ENCODE measurements around the gene KDR.

Gene KDR

GRCh38 chr4:55079451-55080173, 45.8 kb downstream of the KDR start:
- DNase-seq (ENCODE audit: low read depth), result no peak

DNA sequence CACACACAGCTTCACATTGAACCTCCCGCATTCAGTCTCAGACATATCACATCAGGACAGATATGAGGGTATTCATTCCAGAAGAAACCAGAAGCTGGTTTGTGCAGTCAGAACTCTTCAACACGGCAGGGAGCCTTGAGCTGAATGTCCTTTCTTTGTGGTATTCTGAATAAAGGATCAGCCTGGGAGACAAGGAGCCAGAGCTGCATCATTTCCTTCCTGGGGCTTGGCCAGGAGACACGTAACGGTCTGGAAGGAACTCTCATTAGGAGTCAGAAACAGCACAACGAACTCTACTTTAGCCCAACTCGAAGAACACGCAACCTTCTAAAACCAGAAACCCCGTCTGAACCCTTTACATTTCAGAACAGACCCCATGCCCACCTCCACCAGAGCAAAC, 46.4 kb downstream of the KDR start:
- DNase-seq (ENCODE audit: low read depth), result peak; percentile 64

GRCh38 chr4:55077577-55077976, 47.8 kb downstream of the KDR start:
- no peak for DNase-seq (ENCODE audit: low read depth)

DNA sequence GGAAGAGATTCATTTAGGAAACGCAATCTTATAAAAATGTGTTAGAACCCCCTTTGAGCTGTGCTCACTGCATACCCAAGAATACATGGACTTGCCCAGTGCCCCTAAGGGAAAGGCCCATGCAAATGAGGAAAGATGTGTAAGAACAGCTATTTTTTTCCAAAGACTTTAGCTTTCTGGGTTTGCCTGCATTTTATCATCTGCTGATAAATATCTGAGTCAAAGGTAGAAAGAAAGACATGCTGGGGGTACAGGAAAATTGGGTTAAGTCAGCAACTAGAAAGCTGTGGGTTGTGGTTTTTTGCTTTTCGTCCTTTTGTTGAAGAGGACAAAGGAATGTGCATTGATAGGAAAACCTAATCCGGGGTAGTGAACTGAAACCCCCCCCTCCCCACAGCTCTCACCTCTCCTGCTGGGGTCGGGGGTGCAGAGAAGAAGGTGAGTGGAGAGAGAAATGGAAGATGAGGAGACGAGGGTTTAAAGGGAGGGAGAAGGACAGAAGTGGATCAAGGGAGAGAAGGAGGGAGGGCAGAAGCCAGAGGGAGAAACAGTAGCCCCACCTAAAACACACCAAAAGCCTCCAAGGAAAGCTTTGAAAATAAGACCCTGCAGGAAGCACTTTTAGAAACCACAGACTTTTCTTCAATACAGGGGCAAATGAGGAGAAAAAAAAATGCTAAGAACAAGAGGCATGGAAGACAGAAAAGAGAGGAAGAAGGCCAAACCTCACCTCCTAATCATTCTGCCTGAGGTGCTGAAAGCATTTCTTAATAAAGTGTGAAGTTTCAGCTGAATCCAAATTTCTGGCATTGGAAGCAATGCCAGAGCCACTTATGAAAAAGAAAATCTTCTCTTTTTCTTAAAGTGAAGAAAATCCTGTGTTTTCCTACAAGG, 49.3 kb downstream of the KDR start:
- no peak for DNase-seq (ENCODE audit: low read depth)

- no peak for DNase-seq (ENCODE audit: low read depth)
Measured at GRCh38 chr4:55075376-55075775, 50.0 kb downstream of the KDR start.

DNA sequence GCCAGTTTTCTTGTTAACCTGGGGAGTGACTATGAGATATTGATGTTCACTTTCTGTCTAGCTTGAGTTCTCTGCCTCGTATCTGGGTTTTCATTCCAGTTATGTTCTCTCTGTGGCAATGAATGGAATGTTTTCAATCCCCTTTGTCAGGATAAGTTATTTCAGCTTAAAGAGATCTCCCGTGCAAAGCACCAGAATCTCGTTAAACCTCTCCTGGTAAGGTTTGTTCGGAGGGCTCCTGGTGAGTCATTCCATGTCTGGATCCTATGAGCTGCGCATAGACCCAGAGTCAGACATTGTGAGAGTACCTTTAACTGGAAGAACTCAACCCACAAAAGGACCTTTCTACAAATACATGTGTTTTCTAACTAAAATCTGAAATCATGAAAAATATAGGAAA, 51.0 kb downstream of the KDR start:
- no peak for DNase-seq (ENCODE audit: low read depth)

DNA sequence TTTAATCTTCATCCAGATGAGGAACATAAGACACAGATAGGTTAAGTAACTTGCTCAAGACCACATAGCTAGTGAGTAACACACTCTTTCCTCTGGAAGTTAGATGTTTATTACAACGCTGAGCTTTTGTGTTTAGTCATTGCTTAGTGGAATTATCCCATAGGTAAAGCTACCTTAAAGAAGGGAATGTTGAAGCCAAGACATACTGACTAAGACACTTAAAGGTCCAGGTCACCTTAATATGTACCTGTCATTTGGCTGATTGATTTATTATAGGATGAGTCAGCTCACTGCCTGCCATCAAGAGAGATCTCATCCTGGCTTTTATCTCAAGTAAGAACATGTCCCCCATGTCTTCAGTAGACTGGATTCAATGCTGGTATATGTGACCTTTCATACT, 53.4 kb downstream of the KDR start:
- no peak for DNase-seq (ENCODE audit: low read depth)

- DNase-seq (ENCODE audit: low read depth), result no peak
Measured at GRCh38 chr4:55069248-55069647, 56.1 kb downstream of the KDR start.

DNA sequence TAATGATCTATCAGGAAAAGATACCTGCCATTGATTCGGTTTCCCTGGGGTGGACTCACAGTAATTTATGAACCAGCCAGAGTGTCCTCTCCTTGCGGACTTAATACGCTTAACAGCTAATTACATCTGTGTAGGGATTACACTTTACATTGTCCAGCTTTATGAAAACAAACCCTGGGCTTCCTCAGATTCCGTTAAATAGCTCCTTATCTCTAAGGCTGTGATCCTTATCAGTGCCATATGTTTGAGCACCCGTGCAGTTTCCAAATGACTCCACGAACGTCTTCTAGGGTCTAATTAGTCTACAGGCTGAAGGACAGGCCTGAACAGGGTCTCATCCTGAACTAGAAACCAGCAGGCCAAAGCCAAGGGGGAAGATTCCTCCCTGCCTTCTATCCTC, 56.9 kb downstream of the KDR start:
- no peak for DNase-seq (ENCODE audit: low read depth)

GRCh38 chr4:55066018-55066417, 59.4 kb downstream of the KDR start:
- no peak for DNase-seq (ENCODE audit: low read depth)

DNA sequence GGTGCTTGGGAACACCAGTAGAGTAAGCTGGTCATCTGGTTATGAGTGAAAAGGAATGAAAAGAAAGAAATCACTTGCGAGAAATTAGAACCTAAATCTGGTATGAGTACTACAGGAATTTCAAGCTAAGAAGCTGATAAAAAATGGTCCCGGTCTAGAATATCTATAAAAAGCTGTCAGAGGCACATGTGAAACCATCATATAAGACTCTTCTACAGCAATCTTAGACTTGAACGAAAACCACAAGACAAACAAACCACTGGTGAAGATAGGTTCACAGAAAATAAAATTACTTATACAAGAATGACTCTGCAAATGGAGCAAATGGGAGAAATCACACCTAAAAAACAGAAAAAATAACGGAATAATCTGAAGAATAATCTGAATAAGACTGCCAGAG, 69.9 kb downstream of the KDR start:
- DNase-seq (ENCODE audit: low read depth), result no peak

- DNase-seq (ENCODE audit: low read depth), result no peak
Measured at GRCh38 chr4:55051532-55051931, 73.9 kb downstream of the KDR start.

GRCh38 chr4:55050418-55050950, 74.9 kb downstream of the KDR start:
- DNase-seq (ENCODE audit: low read depth), result no peak

DNA sequence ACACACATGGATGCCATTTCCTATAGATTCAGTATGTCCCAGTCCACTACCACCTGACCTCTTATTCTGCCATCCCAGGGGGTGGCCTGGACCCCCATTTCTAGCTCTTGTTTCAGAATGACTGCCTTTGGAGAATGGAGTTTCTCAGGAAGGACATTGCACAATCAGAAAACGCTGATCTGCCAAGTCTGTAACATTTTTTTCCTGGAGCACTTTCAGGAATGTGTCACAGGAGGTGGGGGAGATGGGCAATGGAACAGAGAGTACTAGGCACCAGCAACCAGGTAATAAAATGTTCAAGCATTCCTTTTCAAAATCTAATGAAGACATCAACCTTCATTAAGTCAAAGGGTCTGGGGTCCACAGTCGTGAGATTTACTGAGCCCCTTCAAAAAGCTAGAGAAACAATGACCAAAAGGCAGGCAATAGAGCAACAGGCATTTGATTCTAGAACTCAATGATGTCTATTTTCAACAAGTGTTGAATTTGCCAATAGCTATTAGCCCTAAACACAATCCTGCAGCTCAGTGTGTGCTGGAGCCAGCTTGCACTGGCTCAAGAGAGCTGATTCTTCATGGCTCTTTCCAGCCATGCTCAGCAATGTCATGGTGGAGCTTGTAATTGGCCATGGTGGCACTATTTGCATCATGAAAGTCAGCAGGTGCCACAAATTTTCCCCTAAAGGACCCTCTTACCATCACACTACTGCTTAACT, 87.1 kb downstream of the KDR start:
- no peak for DNase-seq (ENCODE audit: low read depth)

DNA sequence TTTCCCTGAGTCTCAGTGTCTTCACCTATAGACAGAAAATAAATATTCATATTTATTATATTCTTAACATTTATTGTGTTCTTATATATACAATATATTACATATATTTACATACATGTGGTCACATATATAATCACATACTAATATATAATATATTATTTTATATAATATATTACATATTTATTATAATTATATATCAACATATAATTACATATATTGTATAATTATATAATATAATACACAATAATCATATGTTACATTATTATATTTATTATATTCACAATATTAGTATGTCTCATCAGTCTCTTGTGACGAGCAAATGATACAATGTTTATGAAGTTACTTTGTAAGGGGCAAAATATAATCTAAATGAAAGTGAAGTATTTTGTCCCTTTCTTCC, 87.7 kb downstream of the KDR start:
- no peak for DNase-seq (ENCODE audit: low read depth)

DNA sequence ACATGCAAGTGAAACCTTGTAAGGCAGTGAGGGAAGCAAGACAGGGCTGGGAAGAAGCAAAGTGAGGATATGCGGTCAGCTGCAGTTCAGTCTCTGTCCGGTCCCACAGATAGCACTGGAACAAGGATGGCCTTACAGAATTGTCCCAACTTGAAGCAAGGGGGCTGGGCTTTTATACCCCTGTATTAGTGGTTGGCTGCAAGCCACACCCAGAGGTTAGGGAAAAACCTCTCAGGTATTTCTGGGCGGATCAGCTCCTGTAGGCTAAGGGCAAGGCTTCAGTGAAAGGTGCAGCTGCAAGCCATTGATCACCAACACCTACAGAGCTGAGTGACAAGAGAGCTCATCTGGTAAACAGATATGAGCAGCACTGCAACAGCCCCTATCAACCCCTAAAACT, 89.0 kb downstream of the KDR start:
- DNase-seq (ENCODE audit: low read depth), result no peak

DNA sequence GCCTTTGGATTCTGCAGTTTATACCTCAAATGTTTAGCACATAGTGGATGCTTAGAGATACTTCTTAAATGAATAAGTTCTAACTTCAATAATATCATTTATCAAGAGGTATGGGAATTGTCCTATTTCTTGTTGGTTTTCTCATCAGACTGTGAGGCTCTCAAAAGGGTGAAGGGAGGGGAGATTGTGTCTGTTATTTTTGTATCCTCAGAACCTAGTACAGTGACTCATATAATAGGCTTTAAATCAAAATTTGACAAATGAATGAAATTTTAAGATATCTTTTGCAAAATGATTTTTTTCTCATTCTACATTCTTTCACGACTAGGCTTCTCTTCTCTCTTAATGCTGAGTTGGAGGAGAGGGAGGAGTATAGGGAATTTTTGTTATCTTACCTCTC, 89.5 kb downstream of the KDR start:
- DNase-seq (ENCODE audit: low read depth), result no peak

DNA sequence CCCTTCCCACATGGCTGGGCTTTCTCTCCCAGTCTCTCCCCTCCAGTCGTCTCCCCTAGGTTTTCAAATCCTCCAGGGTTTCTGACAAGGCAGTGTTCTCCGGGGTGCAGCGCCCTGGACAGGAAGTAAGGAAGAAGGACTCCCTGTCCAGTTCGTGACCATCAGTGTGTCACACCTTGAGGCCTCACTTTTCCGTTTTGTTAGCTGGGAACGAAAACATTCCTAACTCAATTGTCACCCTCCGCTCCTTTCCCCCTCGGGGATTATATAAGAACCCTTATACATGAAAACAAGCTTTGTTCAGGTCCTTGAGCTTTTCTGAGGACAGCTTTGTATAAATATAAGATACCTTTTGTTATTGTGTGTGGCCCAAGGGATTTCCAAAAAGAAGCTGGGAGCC, 92.1 kb downstream of the KDR start:
- DNase-seq (ENCODE audit: low read depth), result no peak

DNA sequence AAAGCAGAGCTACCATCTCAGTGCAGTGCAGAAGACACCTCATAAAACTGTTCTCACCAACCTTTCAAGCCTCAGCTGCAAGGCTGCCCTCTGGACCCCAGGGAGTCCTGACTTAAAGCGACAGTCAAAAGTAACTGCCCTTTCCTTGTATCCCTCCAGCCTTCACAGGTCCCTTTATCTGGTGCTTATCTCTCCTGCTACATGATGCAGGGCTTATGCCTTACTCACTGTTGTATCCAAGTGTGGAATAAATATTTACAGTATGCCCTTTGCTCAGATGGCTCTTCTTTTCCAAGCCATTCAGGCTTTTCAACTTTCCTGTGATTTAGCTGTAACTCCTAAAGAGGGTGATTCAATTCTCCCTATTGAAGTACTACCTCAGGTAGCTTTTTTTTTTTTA, 92.6 kb downstream of the KDR start:
- DNase-seq (ENCODE audit: low read depth), result no peak

- DNase-seq (ENCODE audit: low read depth), result no peak
Measured at GRCh38 chr4:55032179-55032578, 93.2 kb downstream of the KDR start.

- DNase-seq (ENCODE audit: low read depth), result no peak
Measured at GRCh38 chr4:55031158-55031557, 94.2 kb downstream of the KDR start.

DNA sequence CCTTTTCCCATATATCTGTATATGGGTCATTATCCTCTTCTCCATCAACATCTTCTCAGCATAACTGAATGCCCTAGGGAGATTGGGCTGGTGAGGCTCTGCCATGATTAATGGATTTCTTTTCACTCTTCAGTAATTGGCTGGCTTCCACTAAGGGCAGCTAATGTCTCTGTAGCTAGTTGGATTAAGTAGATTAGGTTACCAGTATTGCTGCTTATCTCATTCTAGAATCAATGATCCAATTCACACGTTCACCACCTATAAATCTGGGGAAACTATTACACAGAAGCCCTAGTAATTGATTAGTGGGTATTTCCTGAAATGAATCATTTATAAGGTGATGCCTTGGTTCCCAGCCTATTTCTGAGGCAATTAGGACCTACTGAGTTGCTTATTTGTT, 94.8 kb downstream of the KDR start:
- no peak for DNase-seq (ENCODE audit: low read depth)

Data from stromal cell of bone marrow (primary cell).